Uterus (tissue), 4 donors: ENCODE results near the gene MRPL24. TPM values are rescaled to one million over a fixed set of nuclear protein-coding genes. Genes with fewer than 3 reads are reported as not detected.
A peak's percentile ranks its signal among the peaks of the same experiment; 100 is the strongest.

Experiments
- DNase-seq, 2 donors: peaks; one replicate each; pipeline ENCODE4 v3.0.0-alpha.2; 2019 to 2020
- H3K27ac ChIP-seq, 2 donors: fragments of 200-600 bp; sonication (generic); 1 replicate in 1 of 2; 2 replicates in 1 of 2; pipeline ENCODE4 v1.5.1; 2016 to 2018
- H3K27me3 ChIP-seq, 2 donors: fragments of 200-600 bp; sonication (generic); one replicate each; pipeline ENCODE4 v1.5.1; 2018 to 2019; ENCODE audit warnings: control low read depth in 1 of 2
- H3K36me3 ChIP-seq, 2 donors: fragments of 200-600 bp; sonication (generic); one replicate each; pipeline ENCODE4 v1.5.1; 2019; ENCODE audit warnings: control low read depth in 1 of 2
- H3K4me1 ChIP-seq, 2 donors: fragments of 200-600 bp; sonication (generic); one replicate each; pipeline ENCODE4 v1.5.1; 2018 to 2019; ENCODE audit warnings: control low read depth in 1 of 2
- H3K4me3 ChIP-seq, 2 donors: fragments of 200-600 bp; sonication (generic); 1 replicate in 1 of 2; 2 replicates in 1 of 2; pipeline ENCODE4 v1.5.1; 2018 to 2019; ENCODE audit warnings: mild to moderate bottlenecking in 1 of 2
- H3K9me3 ChIP-seq, 2 donors: fragments of 200-600 bp; sonication (generic); one replicate each; pipeline ENCODE4 v1.5.1; 2019; ENCODE audit warnings: control low read depth in 1 of 2
- CTCF ChIP-seq, 4 experiments: fragments of 200-600 bp in 2 of 4; fragments of 450-650 bp in 2 of 4; sonication (generic) in 2 of 4; IDR thresholded peaks; one replicate each; pipeline ENCODE4 v1.5.1; 2016 to 2019; ENCODE audit warnings: antibody characterized with exemption in 4 of 4, mild to moderate bottlenecking in 2 of 4, moderate library complexity in 1 of 4
- POLR2A ChIP-seq, 2 donors: fragments of 450-650 bp; IDR thresholded peaks; one replicate each; pipeline ENCODE4 v1.6.1; 2016; ENCODE audit warnings: antibody characterized with exemption in 2 of 2, mild to moderate bottlenecking in 1 of 2, moderate library complexity in 1 of 2
- intact Hi-C: fragments of 100-400 bp; cut with DNase I; formaldehyde crosslinking; loops from one replicate; pipeline ENCODE4 v1.15.1; 2023; ENCODE audit warnings: low total_unique reads
- total RNA-seq, 4 donors: library from RNA; depleted of rRNA in 3 of 4; stranded (reverse); fragments of >200 nt in 3 of 4; gene quantifications; one replicate each; pipeline versions ENCODE4 v1.1.0 to v1.2.4, GENCODE V29; 2014 to 2023
- donor health status: DM: yes; HTN: yes; CAD: no.

The MRPL24 gene
- total RNA-seq, 4 donors from 2014 or later: 8.2 to 58.5 (median 23.8) TPM

- peak overlapping the region in 1 of 2 donors; percentile 21 for H3K27ac ChIP-seq
- TF ChIP-seq CTCF (IDR thresholded peaks at IDR 0.05): no peak
- TF ChIP-seq POLR2A (IDR thresholded peaks at IDR 0.05): no peak
- no peaks in the 10 kb centered on the region for H3K9me3 ChIP-seq
- no peaks in the 10 kb centered on the region for H3K36me3 ChIP-seq
- intact Hi-C loops: loop anchor here (10.0 kb wide), 1 partner anchor 192 kb away; no protein-coding TSS in a partner anchor
- no peaks in the 10 kb centered on the region for H3K27me3 ChIP-seq
- no peaks in the 10 kb centered on the region for H3K4me1 ChIP-seq
- no peak overlapping the region for H3K4me3 ChIP-seq
- no peak for DNase-seq
Measured at GRCh38 chr1:156692925-156693847, 47.7 kb downstream of the MRPL24 start.

GRCh38 chr1:156692441-156692924, 48.4 kb downstream of the MRPL24 start:
- Histone ChIP-seq H3K4me1 (no peaks in the 10 kb centered on the region), H3K9me3 (no peaks in the 10 kb centered on the region), H3K36me3 (no peaks in the 10 kb centered on the region), H3K27me3 (no peaks in the 10 kb centered on the region), H3K27ac (no peak overlapping the region), H3K4me3 (no peak overlapping the region)
- intact Hi-C loops: loop anchor here (10.0 kb wide), 1 partner anchor 192 kb away; no protein-coding TSS in a partner anchor
- DNase-seq: no peak
- TF ChIP-seq POLR2A (IDR thresholded peaks at IDR 0.05) (no peak), CTCF (IDR thresholded peaks at IDR 0.05) (no peak)

GRCh38 chr1:156691665-156692440, 49.0 kb downstream of the MRPL24 start:
- TF ChIP-seq CTCF (IDR thresholded peaks at IDR 0.05) (no peak), POLR2A (IDR thresholded peaks at IDR 0.05) (no peak)
- no peak for DNase-seq
- Histone ChIP-seq H3K9me3 (no peaks in the 10 kb centered on the region), H3K36me3 (no peaks in the 10 kb centered on the region), H3K27ac (peak overlapping the region in 1 of 2 donors; percentile 38), H3K4me1 (no peaks in the 10 kb centered on the region), H3K4me3 (no peak overlapping the region), H3K27me3 (no peaks in the 10 kb centered on the region)
- intact Hi-C loops: loop anchor here (2.0 to 10.0 kb wide), 2 partner anchors 33 to 193 kb away; no protein-coding TSS in a partner anchor

GRCh38 chr1:156691191-156691590, 49.7 kb downstream of the MRPL24 start:
- H3K4me1 ChIP-seq: no peaks in the 10 kb centered on the region
- no peak for DNase-seq
- TF ChIP-seq POLR2A (IDR thresholded peaks at IDR 0.05) (no peak), CTCF (IDR thresholded peaks at IDR 0.05) (no peak)
- H3K36me3 ChIP-seq: no peaks in the 10 kb centered on the region
- H3K9me3 ChIP-seq: no peaks in the 10 kb centered on the region
- H3K4me3 ChIP-seq: no peak overlapping the region
- no peaks in the 10 kb centered on the region for H3K27me3 ChIP-seq
- intact Hi-C loops: loop anchor here (2.0 to 10.0 kb wide), 2 partner anchors 34 to 194 kb away; no protein-coding TSS in a partner anchor
- H3K27ac ChIP-seq: peak overlapping the region in 1 of 2 donors; percentile 1
